ENCODE measurements around the gene SYNC. TPM values are rescaled to one million over a fixed set of nuclear protein-coding genes. Genes with fewer than 3 reads are reported as not detected.
A peak's percentile ranks its signal among the peaks of the same experiment; 100 is the strongest.

Gene SYNC
- total and polyA plus RNA-seq, 9 of the 15 experiments (the other 6 are each of a cell fraction or from before 2014, with no cell fraction given) = 0.49 to 1.1 (median 0.87) TPM

GRCh38 chr1:32650248-32650751 lies 52.3 kb downstream of the SYNC start, which contains the start of gene ZBTB8OS (continued):
- 0 out of 2 replicates have a peak, but pooled peaks have one; percentile 11 for TF ChIP-seq ELF4 (CRISPR knock-in tag; IDR thresholded peaks at IDR 0.05)
- TF ChIP-seq ID3 (CRISPR knock-in tag; IDR thresholded peaks at IDR 0.05) = no peak
- TF ChIP-seq ID3 (tag; IDR thresholded peaks at IDR 0.05) = no peak
- TF ChIP-seq TAF15 (IDR thresholded peaks at IDR 0.05; ENCODE audit: low read depth, low read length) = no peak
- no peak for TF ChIP-seq TCF3 (CRISPR knock-in tag; IDR thresholded peaks at IDR 0.05)
- no peak for TF ChIP-seq BHLHE40 (IDR thresholded peaks at IDR 0.05; ENCODE audit: low read length)
- no peak for TF ChIP-seq TRIM25 (IDR thresholded peaks at IDR 0.05; ENCODE audit: borderline replicate concordance)
- TF ChIP-seq ZBTB7A (IDR thresholded peaks at IDR 0.05; ENCODE audit: borderline replicate concordance, control insufficient read depth, low read depth, low read length) = no peak
- no peak for TF ChIP-seq ZNF507 (tag; conservative IDR thresholded peaks at IDR 0.05)
- TF ChIP-seq NCOR1 (IDR thresholded peaks at IDR 0.05) = 0 out of 2 replicates have a peak, but pooled peaks have one; percentile 46
- TF ChIP-seq ETS2 (tag; IDR thresholded peaks at IDR 0.05; ENCODE audit: borderline replicate concordance, poor library complexity, severe bottlenecking) = no peak
- TF ChIP-seq ZNF431 (CRISPR knock-in tag; IDR thresholded peaks at IDR 0.05) = no peak
- TF ChIP-seq CBX8 (IDR thresholded peaks at IDR 0.05; ENCODE audit: borderline replicate concordance, extremely low read depth, low read depth, low read length, poor library complexity, severe bottlenecking) = no peak
- no peak; the same call in 1 of the 2 replicates for TF ChIP-seq TEAD4 (IDR thresholded peaks at IDR 0.05; ENCODE audit: low read length)
- no peak for TF ChIP-seq TEAD4 (CRISPR knock-in tag; IDR thresholded peaks at IDR 0.05; ENCODE audit: borderline replicate concordance)
- no peak for TF ChIP-seq ZNF23 (CRISPR knock-in tag; IDR thresholded peaks at IDR 0.05)
- no peak for TF ChIP-seq SMAD1 (IDR thresholded peaks at IDR 0.05; ENCODE audit: low read depth, low read length, partially characterized antibody)
- TF ChIP-seq ZBTB17 (CRISPR knock-in tag; IDR thresholded peaks at IDR 0.05) = no peak
- no peak for TF ChIP-seq COPS2 (conservative IDR thresholded peaks at IDR 0.05)
- no peak for TF ChIP-seq HMGN3 (IDR thresholded peaks at IDR 0.05; ENCODE audit: borderline replicate concordance, extremely low read depth, insufficient read length, low read depth, low read length)
- TF ChIP-seq HIVEP1 (CRISPR knock-in tag; IDR thresholded peaks at IDR 0.05) = 0 out of 2 replicates have a peak, but pooled peaks have one; percentile 45
- no peak for TF ChIP-seq IRF2 (CRISPR knock-in tag; IDR thresholded peaks at IDR 0.05)
- TF ChIP-seq ZNF408 (CRISPR knock-in tag; IDR thresholded peaks at IDR 0.05; ENCODE audit: low read depth) = no peak
- TF ChIP-seq ZNF124 (CRISPR knock-in tag; IDR thresholded peaks at IDR 0.05) = no peak
- TF ChIP-seq NFXL1 (CRISPR knock-in tag; IDR thresholded peaks at IDR 0.05) = no peak
- no peak for TF ChIP-seq STAG1 (CRISPR knock-in tag; IDR thresholded peaks at IDR 0.05; ENCODE audit: borderline replicate concordance)
- TF ChIP-seq TAF1 (IDR thresholded peaks at IDR 0.05; ENCODE audit: control insufficient read depth, extremely low read depth, insufficient read depth, low read length, severe bottlenecking) = peak; percentile 80
- TF ChIP-seq FOS (IDR thresholded peaks at IDR 0.05; ENCODE audit: extremely low read depth, insufficient read length) = no peak
- TF ChIP-seq ZNF282 (CRISPR knock-in tag; IDR thresholded peaks at IDR 0.05) = no peak
- peak; percentile 68 for TF ChIP-seq CC2D1A (IDR thresholded peaks at IDR 0.05)
- TF ChIP-seq ZNF717 (CRISPR knock-in tag; IDR thresholded peaks at IDR 0.05) = no peak

Measured in K562 (cell line).